GM23338 (cell line): ENCODE results near the gene ATP5MG. TPM values are rescaled to one million over a fixed set of nuclear protein-coding genes. Genes with fewer than 3 reads are reported as not detected.

ENCODE experiments used
- ATAC-seq: fragments of 200-7000 bp; cut with Tn5 transposase; 3 replicates; pipeline ENCODE4 v1.9.1; 2020
- DNase-seq: peaks from one replicate; pipeline ENCODE4 v3.0.0-alpha.2; 2015; ENCODE audit warnings: low spot score
- H2AFZ ChIP-seq: fragments of 200-600 bp; sonication (generic); 2 replicates; pipeline ENCODE4 v1.8.0; 2016; ENCODE audit warnings: antibody characterized with exemption, mild to moderate bottlenecking, moderate library complexity
- H3F3A ChIP-seq: fragments of 200-600 bp; sonication (generic); replicated peaks from 2 replicates; pipeline ENCODE4 v1.8.0; 2017; ENCODE audit warnings: antibody characterized with exemption, mixed run types, low read depth
- H3K27ac ChIP-seq: fragments of 200-600 bp; sonication (generic); 2 replicates; pipeline ENCODE4 v1.6.1; 2016; ENCODE audit warnings: low read depth
- H3K27me3 ChIP-seq: fragments of 200-600 bp; sonication (generic); 2 replicates; pipeline ENCODE4 v1.8.0; 2016; ENCODE audit warnings: mild to moderate bottlenecking, mixed run types, moderate library complexity; ENCODE audit not compliant: insufficient read depth
- H3K36me3 ChIP-seq: fragments of 200-600 bp; sonication (generic); 2 replicates; pipeline ENCODE4 v1.8.0; 2016; ENCODE audit warnings: mild to moderate bottlenecking; ENCODE audit not compliant: insufficient read depth
- H3K4me1 ChIP-seq: fragments of 200-600 bp; sonication (generic); 2 replicates; pipeline ENCODE4 v1.8.0; 2016; ENCODE audit warnings: mild to moderate bottlenecking, moderate library complexity; ENCODE audit not compliant: insufficient read depth
- H3K4me2 ChIP-seq: fragments of 200-600 bp; sonication (generic); 2 replicates; pipeline ENCODE4 v1.7.1; 2017; ENCODE audit warnings: mixed run types
- H3K4me3 ChIP-seq: fragments of 200-600 bp; sonication (generic); 2 replicates; pipeline ENCODE4 v1.6.1; 2016; ENCODE audit warnings: mixed run types
- H3K79me2 ChIP-seq: fragments of 200-600 bp; sonication (generic); replicated peaks from 2 replicates; pipeline ENCODE4 v1.8.0; 2017; ENCODE audit warnings: mild to moderate bottlenecking; ENCODE audit not compliant: insufficient read depth
- H3K9me2 ChIP-seq: fragments of 200-600 bp; sonication (generic); 2 replicates; pipeline ENCODE4 v1.8.0; 2017; ENCODE audit not compliant: insufficient read depth
- H4K20me1 ChIP-seq: fragments of 200-600 bp; sonication (generic); replicated peaks from 2 replicates; pipeline ENCODE4 v1.8.0; 2017; ENCODE audit warnings: mild to moderate bottlenecking; ENCODE audit not compliant: insufficient read depth
- H3K27ac Mint-ChIP-seq: 2 replicates; pipeline ENCODE4 v1.8.0; 2020; ENCODE audit warnings: inconsistent platforms, mild to moderate bottlenecking, moderate library complexity, mixed read lengths
- H3K27me3 Mint-ChIP-seq: 3 replicates; pipeline ENCODE4 v1.8.0; 2022; ENCODE audit warnings: low read depth, mild to moderate bottlenecking, moderate library complexity, mixed read lengths, inconsistent platforms; ENCODE audit not compliant: insufficient read depth, poor library complexity
- H3K36me3 Mint-ChIP-seq: 3 replicates; pipeline ENCODE4 v1.8.0; 2021; ENCODE audit warnings: low read depth, mild to moderate bottlenecking, inconsistent platforms, moderate library complexity, mixed read lengths
- H3K4me1 Mint-ChIP-seq: 3 replicates; pipeline ENCODE4 v1.8.0; 2020; ENCODE audit warnings: mild to moderate bottlenecking, inconsistent platforms, mixed read lengths
- H3K4me3 Mint-ChIP-seq: 3 replicates; pipeline ENCODE4 v1.8.0; 2021; ENCODE audit warnings: moderate library complexity, mild to moderate bottlenecking, inconsistent platforms, mixed read lengths
- H3K9me3 Mint-ChIP-seq: 3 replicates; pipeline ENCODE4 v1.8.0; 2020; ENCODE audit warnings: moderate library complexity, mild to moderate bottlenecking, inconsistent platforms, mixed read lengths
- CREB1 ChIP-seq: fragments of 250-450 bp; sonication (Bioruptor Pico); IDR thresholded peaks from 2 replicates; pipeline ENCODE4 v1.5.0; 2020; ENCODE audit warnings: low read depth, mild to moderate bottlenecking, moderate library complexity
- EZH2 ChIP-seq: fragments of 200-600 bp; sonication (generic); IDR thresholded peaks from one replicate; pipeline ENCODE4 v1.8.0; 2017; ENCODE audit warnings: antibody characterized with exemption, mild to moderate bottlenecking, low read depth; ENCODE audit not compliant: unreplicated experiment
- EZH2phosphoT487 ChIP-seq: fragments of 200-600 bp; sonication (generic); IDR thresholded peaks from one replicate; pipeline ENCODE4 v1.8.1; 2018; ENCODE audit warnings: antibody characterized with exemption; ENCODE audit not compliant: unreplicated experiment
- JUNB ChIP-seq: IDR thresholded peaks from one replicate; pipeline ENCODE4 v1.6.1; 2016; ENCODE audit warnings: antibody characterized with exemption; ENCODE audit not compliant: unreplicated experiment
- POLR2AphosphoS5 ChIP-seq: IDR thresholded peaks from 2 replicates; pipeline ENCODE4 v1.6.1; 2016; ENCODE audit warnings: antibody characterized with exemption, low read depth
- REST ChIP-seq: IDR thresholded peaks from one replicate; pipeline ENCODE4 v1.6.1; 2018; ENCODE audit warnings: antibody characterized with exemption; ENCODE audit not compliant: unreplicated experiment
- STAT1 ChIP-seq: IDR thresholded peaks from one replicate; pipeline ENCODE4 v1.6.1; 2016; ENCODE audit warnings: antibody characterized with exemption; ENCODE audit not compliant: unreplicated experiment
- ZNF114 ChIP-seq: fragments of 250-450 bp; sonication (Bioruptor Pico); IDR thresholded peaks from 2 replicates; pipeline ENCODE4 v1.5.0; 2020; ENCODE audit warnings: mild to moderate bottlenecking, moderate library complexity
- ZNF331 ChIP-seq: fragments of 250-450 bp; sonication (Bioruptor Pico); IDR thresholded peaks from 2 replicates; pipeline ENCODE4 v1.5.0; 2020; ENCODE audit warnings: low read depth, mild to moderate bottlenecking, moderate library complexity
- polyA plus RNA-seq: library from polyadenylated mRNA; unstranded; fragments of >200 nt; fragmentation: Nextera tagmentation; extraction: Ambion mirVana; gene quantifications from 2 replicates; pipeline ENCODE4 v1.2.1, GENCODE V29; 2016
- total RNA-seq: library from RNA; depleted of rRNA; stranded (reverse); fragments of >200 nt; shearing (Covaris generic); gene quantifications from 2 replicates; pipeline ENCODE4 v1.2.3, GENCODE V29; 2014
- TF ChIP-seq, protein P1 (sequence below): fragments of 250-450 bp; sonication (Bioruptor Pico); IDR thresholded peaks from 2 replicates; pipeline ENCODE4 v1.5.0; 2020; ENCODE audit warnings: mild to moderate bottlenecking, moderate library complexity

ATP5MG gene
- total and polyA plus RNA-seq, 2 experiments from 2014 or later: 41.7 to 987 TPM

- ATAC-seq (no peak), DNase-seq (no peak)
- H3K79me2 ChIP-seq: peaks cover 67% of the 10 kb centered on the region
- peaks cover 9% of the 10 kb centered on the region; the same call in 2 of the 3 replicates for H3K4me1 Mint-ChIP-seq
- TF ChIP-seq STAT1 (no peak), ZNF331 (CRISPR knock-in tag) (no peak)
- H3K9me3 Mint-ChIP-seq: no peaks in the 10 kb centered on the region
- H3K36me3 ChIP-seq: peaks cover 9% of the 10 kb centered on the region
- H3F3A ChIP-seq: 0 out of 2 replicates have a peak, but pooled peaks cover 8% of the 10 kb centered on the region
- no peak overlapping the region for H3K4me3 Mint-ChIP-seq
- H3K27ac ChIP-seq: no peak overlapping the region
- no peaks in the 10 kb centered on the region for H3K27me3 ChIP-seq
- no peak overlapping the region for H2AFZ ChIP-seq
- H3K27ac Mint-ChIP-seq: no peak overlapping the region
- no peaks in the 10 kb centered on the region; the same call in 1 of the 2 replicates for H3K4me1 ChIP-seq
- H3K27me3 Mint-ChIP-seq: peaks cover 4% of the 10 kb centered on the region
- H4K20me1 ChIP-seq: peaks cover 26% of the 10 kb centered on the region
- H3K4me3 ChIP-seq: no peak overlapping the region
- no peak overlapping the region for H3K4me2 ChIP-seq
- H3K36me3 Mint-ChIP-seq: peaks cover 39% of the 10 kb centered on the region
- H3K9me2 ChIP-seq: no peaks in the 10 kb centered on the region
These were observed 5.3 kb downstream of the ATP5MG start for GRCh38 chr11:118406599-118407166.

DNA sequence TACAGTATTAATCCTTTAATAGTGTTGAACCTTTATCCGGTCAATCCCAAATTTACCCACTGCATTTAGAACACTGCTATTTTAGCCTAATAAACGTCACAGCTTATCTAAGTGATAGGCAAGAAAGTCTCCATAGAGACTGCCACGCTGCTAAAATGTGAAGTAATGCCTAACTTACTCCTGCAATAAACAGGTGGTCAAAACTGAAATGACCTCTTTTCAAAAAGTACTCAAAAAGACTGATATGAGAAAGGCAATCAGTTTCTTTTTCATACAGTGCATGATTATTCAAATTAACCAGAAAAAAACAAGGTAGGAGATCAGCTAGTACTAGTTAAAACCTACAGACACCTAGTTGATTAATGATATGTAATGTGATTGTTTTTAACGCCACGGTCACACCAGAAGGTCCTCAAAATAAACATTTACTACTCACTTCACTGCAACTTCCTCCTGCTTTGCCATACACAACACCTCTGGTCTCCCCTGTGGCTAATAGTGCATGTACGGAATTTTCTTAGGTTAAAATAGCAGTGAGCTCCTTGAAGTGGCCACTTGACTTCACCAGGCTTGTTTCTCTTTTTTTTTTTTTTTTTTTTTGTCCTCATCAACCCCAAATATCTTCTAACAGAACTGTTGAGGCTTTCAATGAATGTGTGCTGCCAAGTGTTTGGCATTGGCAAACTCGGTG lies 8.8 kb downstream of the ATP5MG start:
- no peaks in the 10 kb centered on the region for H3K9me3 Mint-ChIP-seq
- peaks cover 9% of the 10 kb centered on the region for H3K36me3 ChIP-seq
- H2AFZ ChIP-seq: no peak overlapping the region
- no peak for DNase-seq
- H3K79me2 ChIP-seq: peaks cover 31% of the 10 kb centered on the region
- peaks cover 39% of the 10 kb centered on the region for H3K36me3 Mint-ChIP-seq
- H3K27ac ChIP-seq: no peak overlapping the region
- H3K4me1 Mint-ChIP-seq: no peaks in the 10 kb centered on the region; the same call in 2 of the 3 replicates
- H3K4me3 Mint-ChIP-seq: no peak overlapping the region
- no peak overlapping the region for H3K4me2 ChIP-seq
- no peaks in the 10 kb centered on the region for H3K27me3 ChIP-seq
- H3K4me3 ChIP-seq: no peak overlapping the region
- peaks cover 3% of the 10 kb centered on the region for H3K4me1 ChIP-seq
- no peak for ATAC-seq
- H3K9me2 ChIP-seq: no peaks in the 10 kb centered on the region
- peaks cover 13% of the 10 kb centered on the region for H4K20me1 ChIP-seq
- H3F3A ChIP-seq: peaks cover 8% of the 10 kb centered on the region; the same call in 1 of the 2 replicates
- no peaks in the 10 kb centered on the region for H3K27me3 Mint-ChIP-seq
- H3K27ac Mint-ChIP-seq: no peak overlapping the region
- TF ChIP-seq EZH2phosphoT487 (no peak), POLR2AphosphoS5 (no peak), JUNB (no peak), CREB1 (CRISPR knock-in tag) (no peak), ZNF114 (CRISPR knock-in tag) (no peak), EZH2 (no peak), REST (no peak)
- TF ChIP-seq, protein P1, sequence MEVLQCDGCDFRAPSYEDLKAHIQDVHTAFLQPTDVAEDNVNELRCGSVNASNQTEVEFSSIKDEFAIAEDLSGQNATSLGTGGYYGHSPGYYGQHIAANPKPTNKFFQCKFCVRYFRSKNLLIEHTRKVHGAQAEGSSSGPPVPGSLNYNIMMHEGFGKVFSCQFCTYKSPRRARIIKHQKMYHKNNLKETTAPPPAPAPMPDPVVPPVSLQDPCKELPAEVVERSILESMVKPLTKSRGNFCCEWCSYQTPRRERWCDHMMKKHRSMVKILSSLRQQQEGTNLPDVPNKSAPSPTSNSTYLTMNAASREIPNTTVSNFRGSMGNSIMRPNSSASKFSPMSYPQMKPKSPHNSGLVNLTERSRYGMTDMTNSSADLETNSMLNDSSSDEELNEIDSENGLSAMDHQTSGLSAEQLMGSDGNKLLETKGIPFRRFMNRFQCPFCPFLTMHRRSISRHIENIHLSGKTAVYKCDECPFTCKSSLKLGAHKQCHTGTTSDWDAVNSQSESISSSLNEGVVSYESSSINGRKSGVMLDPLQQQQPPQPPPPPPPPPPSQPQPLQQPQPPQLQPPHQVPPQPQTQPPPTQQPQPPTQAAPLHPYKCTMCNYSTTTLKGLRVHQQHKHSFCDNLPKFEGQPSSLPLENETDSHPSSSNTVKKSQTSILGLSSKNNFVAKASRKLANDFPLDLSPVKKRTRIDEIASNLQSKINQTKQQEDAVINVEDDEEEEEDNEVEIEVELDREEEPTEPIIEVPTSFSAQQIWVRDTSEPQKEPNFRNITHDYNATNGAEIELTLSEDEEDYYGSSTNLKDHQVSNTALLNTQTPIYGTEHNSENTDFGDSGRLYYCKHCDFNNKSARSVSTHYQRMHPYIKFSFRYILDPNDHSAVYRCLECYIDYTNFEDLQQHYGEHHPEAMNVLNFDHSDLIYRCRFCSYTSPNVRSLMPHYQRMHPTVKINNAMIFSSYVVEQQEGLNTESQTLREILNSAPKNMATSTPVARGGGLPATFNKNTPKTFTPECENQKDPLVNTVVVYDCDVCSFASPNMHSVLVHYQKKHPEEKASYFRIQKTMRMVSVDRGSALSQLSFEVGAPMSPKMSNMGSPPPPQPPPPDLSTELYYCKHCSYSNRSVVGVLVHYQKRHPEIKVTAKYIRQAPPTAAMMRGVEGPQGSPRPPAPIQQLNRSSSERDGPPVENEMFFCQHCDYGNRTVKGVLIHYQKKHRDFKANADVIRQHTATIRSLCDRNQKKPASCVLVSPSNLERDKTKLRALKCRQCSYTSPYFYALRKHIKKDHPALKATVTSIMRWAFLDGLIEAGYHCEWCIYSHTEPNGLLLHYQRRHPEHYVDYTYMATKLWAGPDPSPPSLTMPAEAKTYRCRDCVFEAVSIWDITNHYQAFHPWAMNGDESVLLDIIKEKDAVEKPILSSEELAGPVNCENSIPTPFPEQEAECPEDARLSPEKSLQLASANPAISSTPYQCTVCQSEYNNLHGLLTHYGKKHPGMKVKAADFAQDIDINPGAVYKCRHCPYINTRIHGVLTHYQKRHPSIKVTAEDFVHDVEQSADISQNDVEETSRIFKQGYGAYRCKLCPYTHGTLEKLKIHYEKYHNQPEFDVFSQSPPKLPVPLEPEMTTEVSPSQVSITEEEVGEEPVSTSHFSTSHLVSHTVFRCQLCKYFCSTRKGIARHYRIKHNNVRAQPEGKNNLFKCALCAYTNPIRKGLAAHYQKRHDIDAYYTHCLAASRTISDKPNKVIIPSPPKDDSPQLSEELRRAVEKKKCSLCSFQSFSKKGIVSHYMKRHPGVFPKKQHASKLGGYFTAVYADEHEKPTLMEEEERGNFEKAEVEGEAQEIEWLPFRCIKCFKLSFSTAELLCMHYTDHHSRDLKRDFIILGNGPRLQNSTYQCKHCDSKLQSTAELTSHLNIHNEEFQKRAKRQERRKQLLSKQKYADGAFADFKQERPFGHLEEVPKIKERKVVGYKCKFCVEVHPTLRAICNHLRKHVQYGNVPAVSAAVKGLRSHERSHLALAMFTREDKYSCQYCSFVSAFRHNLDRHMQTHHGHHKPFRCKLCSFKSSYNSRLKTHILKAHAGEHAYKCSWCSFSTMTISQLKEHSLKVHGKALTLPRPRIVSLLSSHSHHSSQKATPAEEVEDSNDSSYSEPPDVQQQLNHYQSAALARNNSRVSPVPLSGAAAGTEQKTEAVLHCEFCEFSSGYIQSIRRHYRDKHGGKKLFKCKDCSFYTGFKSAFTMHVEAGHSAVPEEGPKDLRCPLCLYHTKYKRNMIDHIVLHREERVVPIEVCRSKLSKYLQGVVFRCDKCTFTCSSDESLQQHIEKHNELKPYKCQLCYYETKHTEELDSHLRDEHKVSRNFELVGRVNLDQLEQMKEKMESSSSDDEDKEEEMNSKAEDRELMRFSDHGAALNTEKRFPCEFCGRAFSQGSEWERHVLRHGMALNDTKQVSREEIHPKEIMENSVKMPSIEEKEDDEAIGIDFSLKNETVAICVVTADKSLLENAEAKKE (CRISPR knock-in tag): no peak
